GM10248 (cell line): Measurements from ENCODE around the gene SPSB1.

Experiments
- CTCF ChIA-PET: fragments of 300-600 bp; sonication (Branson Sonifier 250); formaldehyde crosslinking; extraction: SDS; loops from one replicate; lab custom pipeline; 2021; ENCODE audit warnings: antibody characterized with exemption; lab: Yijun Ruan, JAX
- POLR2A ChIA-PET: fragments of 350-650 bp; sonication (Branson Sonifier 250); formaldehyde crosslinking; extraction: SDS; loops from one replicate; lab custom pipeline; 2020; ENCODE audit warnings: antibody characterized with exemption; lab: Yijun Ruan, JAX
- DNase-seq: peaks from one replicate; pipeline ENCODE4 v3.0.0; 2012; ENCODE audit errors: extremely low spot score
- CTCF ChIP-seq: IDR thresholded peaks from 2 replicates; pipeline ENCODE4 v1.5.1; 2012; ENCODE audit warnings: mild to moderate bottlenecking, low read depth; ENCODE audit errors: extremely low read depth, missing control alignments, control extremely low read depth

SPSB1 gene

GRCh38 chr1:9350013-9350908 is 57.6 kb downstream of the SPSB1 start:
- ChIA-PET CTCF (no interaction called here), POLR2A (no interaction called here)
- DNase-seq, result no peak
- no peak for TF ChIP-seq CTCF

- CTCF ChIA-PET, result interaction anchor here (0.9 to 1.3 kb wide), 2 partner anchors 105 to 144 kb away, joined by 3 read pairs; no protein-coding TSS in a partner anchor
- TF ChIP-seq CTCF, result no peak
- POLR2A ChIA-PET, result no interaction called here
- DNase-seq, result no peak
These were observed 58.3 kb downstream of the SPSB1 start for GRCh38 chr1:9350960-9351359.

- TF ChIP-seq CTCF, result no peak
- POLR2A ChIA-PET, result no interaction called here
- DNase-seq, result no peak
- CTCF ChIA-PET, result interaction anchor here (0.9 to 1.3 kb wide), 2 partner anchors 104 to 143 kb away, joined by 3 read pairs; no protein-coding TSS in a partner anchor
These were observed 59.1 kb downstream of the SPSB1 start for GRCh38 chr1:9351654-9352271.

GRCh38 chr1:9352377-9353134 is 59.9 kb downstream of the SPSB1 start:
- ChIA-PET POLR2A (no interaction called here), CTCF (no interaction called here)
- DNase-seq, result no peak
- no peak for TF ChIP-seq CTCF

- no peak for DNase-seq
- CTCF ChIA-PET, result interaction anchor here (0.9 kb wide), 1 partner anchor 351 kb away, joined by 3 read pairs; no protein-coding TSS in a partner anchor
- POLR2A ChIA-PET, result interaction anchor here (0.7 kb wide), 1 partner anchor 184 kb away, joined by 3 read pairs; the partner anchor contains the start of gene SLC25A33
- TF ChIP-seq CTCF, result no peak
These were observed 62.8 kb downstream of the SPSB1 start for GRCh38 chr1:9355503-9355902.

- CTCF ChIA-PET, result interaction anchor here (0.9 kb wide), 1 partner anchor 351 kb away, joined by 3 read pairs; no protein-coding TSS in a partner anchor
- TF ChIP-seq CTCF, result no peak
- POLR2A ChIA-PET, result no interaction called here
- DNase-seq, result no peak
These were observed 63.3 kb downstream of the SPSB1 start for GRCh38 chr1:9356021-9356420.
